EH (cell line): ENCODE measurements around the gene PDSS2.
"Not testable (repeated sequence)": the region's sequence is repeated elsewhere in the genome, so short reads cannot be mapped to it uniquely, and the experiment has no call there.

Source experiments
- DNase-seq: peaks from one replicate; pipeline ENCODE4 v3.0.0-alpha.2; 2015; ENCODE audit warnings: low read depth

PDSS2 gene

DNA sequence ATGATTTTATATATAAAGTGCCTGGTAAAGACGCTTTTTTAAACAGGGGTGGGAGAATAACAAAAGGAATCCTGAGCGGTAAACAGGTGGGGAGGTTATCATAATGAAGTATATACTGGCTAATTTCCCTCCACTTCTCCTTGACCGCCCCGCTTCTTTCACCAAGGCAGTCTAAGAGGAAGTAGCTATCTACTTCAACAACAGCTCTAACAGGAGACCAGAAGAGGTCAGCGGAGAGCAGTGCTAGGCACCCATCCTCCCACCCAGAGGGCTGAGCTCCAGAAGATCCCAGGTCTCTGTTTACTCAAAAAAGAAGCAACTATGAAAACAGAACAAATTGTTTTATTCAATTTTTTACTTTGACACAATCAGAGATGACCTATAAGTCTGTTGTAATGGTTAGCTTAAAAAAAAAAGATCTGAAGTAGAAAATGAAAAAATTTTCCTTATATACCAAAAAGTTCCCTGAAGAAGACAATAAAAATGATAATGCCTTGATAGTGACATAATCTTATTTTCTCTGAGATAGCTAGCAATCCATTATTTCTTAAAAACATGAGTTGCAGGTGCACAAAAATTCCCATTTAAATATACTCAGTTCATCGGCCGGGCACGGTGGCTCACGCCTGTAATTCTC is 141.1 kb downstream of the PDSS2 start:
- peak; percentile 73 for DNase-seq

DNA sequence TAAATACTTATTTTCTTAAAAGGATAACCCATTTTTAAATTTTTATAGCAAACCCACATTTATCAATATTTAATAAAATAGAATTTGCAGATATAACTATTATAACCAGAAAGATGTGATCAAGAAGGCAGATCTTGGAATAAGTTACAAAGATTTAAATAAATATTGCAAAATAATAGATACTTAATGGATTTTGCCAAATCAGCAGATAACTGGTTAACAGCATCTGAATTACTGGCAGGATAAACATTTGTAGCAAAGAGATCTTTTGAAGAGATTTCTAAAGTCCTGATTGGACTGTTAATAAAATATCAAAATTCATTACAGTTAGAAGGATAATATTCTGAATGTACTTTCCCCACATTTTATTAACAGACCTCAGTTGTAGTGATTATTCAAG is 144.2 kb downstream of the PDSS2 start:
- DNase-seq: no peak

DNA sequence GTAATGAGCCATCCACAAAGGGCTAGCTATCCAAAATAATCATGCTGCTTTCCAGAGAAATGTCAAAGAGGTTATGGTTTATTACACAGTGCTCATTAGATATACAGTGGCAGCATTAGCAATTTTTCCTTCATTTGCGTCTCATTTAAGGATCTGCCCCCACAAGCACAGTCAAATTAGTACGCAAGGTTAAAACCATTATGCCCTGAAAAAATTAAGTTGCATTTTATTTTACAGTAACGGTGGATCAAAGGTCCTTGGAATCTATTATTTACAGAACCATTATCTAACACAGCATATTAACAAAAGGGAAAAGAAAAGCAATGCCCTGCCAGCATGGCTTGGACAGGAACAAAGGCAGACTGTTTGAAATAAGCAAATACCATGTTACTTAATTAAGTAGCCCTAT is 144.8 kb downstream of the PDSS2 start:
- DNase-seq: no peak

DNA sequence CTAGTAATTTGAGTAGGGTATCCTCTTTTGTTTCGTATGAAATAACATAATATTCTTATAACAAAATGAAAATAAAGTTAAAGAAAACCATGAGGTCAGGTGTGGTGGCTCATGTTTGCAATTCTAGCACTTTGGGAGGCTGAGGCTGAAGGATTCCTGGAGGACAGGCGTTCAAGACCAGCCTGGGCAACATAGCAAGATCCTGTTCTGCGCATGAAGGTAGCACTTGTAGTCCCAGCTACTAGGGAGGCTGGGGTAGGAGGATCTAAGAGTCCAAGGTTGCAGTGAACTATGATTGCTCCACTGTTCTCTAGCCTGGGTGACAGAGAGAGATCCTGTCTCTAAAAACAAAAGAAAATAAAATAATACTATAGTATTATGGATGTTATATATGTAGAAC is 145.6 kb downstream of the PDSS2 start:
- DNase-seq: no peak

DNA sequence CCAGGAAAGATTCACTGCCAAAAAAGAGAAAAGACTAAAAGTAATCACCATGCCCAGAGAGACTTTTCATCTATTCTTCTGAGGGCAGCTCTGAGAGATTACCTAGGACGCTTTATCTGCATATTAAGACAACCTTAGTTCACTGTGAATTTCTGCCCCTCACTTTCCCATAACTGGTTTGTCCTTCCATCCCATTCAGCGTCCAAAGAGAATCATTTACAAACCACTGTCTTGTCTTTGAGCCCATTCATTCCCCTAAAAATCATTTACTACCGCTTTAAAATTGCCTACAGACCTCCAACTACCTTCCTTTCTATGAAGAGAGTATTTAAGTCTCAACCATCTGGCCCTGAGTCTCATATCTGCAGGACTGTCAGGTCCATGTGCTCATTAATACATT is 149.0 kb downstream of the PDSS2 start:
- no peak for DNase-seq

DNA sequence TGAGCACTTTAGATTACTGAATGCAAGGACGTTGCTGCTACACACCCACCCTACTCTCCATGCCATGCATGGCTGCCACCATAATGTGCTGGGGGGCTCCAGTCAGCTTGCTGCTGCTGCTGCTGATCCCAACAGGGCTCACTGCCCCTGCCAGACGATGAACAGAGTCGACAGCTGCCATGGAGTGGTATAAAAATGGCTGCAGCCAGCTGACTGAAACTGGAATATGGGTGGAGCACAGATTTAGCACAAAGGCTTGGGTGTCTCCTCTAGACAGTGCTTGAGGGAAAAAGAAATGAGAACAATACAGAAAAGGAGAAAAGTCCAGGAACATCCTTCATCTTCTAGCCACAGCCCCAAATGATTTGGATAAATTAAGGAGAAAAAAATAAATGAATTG is 150.7 kb downstream of the PDSS2 start:
- DNase-seq: no peak

DNA sequence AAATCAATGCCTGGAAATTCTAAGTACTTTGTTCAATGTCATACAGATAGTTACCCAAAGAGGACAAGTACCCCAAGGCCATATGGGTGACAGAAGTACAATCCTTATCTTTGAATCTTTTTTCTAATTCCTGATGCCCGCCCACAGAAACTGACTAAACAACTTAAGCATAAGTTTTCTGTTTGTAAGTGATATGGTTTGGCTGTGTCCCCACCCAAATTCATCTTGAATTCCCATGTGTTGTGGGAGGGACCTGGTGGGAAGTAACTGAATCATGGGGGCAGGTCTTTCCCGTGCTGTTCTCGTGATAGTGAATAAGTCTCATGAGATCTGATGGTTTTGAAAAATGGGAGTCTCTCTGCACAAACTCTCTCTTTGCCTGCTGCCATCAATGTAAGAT is 153.4 kb downstream of the PDSS2 start:
- not testable (repeated sequence) for DNase-seq

DNA sequence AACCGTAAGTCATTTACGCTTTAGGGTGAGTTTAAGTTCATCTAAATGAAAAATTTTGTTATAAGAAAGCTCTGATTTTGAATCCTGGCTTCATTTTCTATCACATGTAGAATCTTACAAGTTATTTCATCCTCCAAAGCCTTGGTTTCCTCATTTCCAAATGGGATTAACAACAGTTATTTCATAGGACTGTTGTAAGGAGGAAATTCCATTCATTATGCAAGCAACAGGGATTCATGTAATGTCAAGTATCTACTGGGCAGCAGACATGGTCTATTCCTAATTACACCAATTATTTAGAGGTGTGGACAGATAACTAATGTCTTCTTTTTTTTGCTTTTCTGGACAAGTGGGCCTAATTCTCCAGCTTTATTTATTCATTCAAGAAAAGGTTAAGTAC is 154.0 kb downstream of the PDSS2 start:
- DNase-seq: peak; percentile 18

DNA sequence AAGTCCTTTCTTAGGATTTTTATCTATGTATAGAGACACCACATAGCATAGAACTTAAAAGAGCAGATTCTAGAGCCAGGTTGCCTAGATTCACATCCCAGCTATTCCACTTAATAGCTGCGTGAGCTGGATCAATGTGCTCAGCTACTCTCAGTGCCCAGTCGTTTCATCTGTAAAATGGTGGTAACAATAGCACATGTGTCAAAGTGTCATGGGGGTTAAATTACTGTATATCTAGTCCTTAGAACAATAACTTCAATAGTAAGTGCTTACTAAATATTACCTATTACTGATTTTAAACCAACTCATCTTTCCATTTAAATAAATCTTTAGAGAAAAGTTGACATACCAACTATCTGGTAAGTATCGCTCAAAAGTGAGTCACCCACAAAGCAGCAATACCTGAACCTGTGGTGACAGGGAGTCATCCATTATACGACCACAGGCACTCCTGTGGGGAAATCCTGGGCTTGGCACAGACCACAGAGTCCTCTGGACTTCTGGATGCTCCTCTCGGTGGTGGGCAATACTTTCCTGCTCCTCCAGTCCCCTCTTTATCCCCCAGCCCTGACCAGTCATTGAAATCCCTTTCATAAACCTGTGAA is 154.8 kb downstream of the PDSS2 start:
- DNase-seq: peak; percentile 16

DNA sequence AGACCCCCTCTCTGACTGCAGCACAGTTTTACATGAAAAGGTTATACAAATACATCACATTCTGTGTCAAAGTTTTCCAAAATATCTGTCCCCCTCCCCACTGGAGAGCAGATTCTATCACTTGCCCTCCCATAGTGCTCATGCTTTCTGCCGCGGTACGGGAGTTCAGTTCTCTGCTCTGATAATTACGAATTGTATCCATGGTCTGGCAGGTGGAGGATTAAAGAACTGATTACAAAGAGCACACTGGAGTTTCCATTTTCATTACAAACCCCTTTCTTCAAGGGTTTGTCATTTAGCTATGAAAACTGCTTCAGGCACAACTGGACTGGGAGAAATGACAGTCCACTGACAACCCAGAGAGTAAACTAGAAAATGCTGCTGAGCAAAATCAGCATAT is 166.0 kb downstream of the PDSS2 start:
- no peak for DNase-seq

DNA sequence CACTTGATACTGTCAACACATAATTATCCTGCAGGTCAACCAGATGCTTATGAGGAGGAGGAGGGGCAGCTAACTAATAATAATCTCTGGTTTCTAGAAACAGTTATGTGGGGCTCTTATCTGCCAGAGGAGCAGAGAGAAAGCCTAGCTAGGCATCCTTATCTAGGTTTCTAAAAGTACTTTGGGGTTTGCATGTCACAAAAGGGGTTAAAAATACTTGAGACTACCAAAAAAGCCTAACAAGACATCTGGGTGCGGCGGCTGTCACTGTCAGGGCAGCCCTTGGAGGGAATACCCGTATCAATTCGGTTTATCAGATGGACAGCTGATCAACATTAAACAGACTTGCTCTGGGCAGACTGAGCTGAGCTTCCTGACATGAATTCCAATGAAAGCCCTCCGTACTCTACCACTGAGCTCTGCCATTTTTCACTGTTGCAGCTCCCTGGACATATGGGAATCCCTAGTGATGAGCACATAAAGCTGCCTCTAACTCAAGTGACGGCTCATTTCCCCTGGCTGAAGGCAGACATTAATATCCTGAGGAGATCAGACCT is 166.6 kb downstream of the PDSS2 start:
- no peak for DNase-seq

DNA sequence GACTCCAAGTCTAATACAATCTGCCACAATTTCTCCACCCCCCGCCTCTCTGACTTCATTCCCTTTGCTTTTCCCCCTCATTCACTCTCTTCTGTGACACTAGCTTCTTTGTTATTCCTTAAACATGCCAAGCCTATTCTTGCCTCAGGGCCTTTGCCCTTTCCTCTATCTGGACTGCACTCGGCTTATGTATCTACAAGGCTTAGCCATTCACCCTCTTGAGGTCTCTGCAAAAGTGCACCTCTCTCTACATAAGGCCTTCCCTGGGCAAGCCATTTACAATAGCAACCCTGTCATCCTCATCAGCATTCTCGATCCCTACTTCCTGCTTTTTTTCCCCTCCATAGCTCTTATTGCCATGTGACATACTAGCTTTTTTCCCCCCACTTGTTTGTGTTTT is 168.9 kb downstream of the PDSS2 start:
- peak; percentile 9 for DNase-seq

DNA sequence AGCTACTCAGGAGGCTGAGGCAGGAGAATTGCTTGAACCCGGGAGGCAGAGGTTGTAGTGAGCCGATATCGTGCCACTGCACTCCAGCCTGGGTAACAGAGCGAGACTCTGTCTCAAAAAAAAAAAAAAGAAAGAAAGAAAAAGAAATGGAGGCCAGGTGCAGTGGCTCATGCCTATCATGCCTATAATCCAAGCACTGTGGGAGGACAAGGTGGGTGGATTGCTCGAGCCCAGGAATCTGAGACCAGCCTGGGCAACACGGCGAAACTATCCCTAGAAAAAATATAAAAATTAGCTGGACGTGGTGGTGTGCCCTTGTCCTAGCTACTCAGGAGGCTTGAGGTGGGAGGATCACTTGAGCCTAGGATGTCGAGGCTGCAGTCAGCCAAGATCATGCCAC is 170.1 kb downstream of the PDSS2 start:
- DNase-seq: not testable (repeated sequence)

DNA sequence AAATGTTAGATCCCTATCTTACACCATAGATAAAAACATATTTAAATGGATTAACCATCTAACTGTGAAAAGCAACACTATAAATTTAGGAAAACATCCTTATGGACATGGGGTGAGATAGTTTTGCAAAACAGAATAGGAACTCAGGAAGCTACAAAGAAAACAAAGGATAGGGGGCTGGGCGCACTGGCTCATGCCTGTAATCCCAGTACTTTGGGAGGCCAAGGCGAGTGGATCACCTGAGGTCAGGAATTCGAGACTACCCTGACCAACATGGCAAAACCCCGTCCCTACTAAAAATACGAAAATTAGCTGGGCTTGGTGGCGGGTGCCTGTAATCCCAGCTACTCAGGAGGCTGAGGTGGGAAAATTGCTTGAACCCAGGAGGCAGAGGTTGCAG is 173.7 kb downstream of the PDSS2 start:
- DNase-seq: not testable (repeated sequence)

DNA sequence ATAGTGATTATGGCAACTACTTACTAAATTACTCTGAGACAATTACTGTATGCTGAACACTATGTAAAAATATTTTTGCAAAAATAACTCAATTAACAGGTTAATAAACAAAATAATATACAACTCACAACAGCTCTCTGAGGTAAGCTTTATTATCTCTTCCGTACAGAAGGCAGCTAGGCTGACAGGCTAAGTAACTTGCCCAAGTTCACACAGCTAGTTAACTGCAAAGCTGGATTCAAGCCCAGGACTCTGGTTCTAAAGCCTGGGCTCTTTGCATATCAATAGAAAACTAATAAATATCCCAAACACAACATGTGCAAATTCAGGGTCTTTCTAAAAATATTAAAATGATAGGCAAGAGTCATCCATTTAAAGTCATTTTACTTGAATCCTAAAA is 174.6 kb downstream of the PDSS2 start:
- no peak for DNase-seq

DNA sequence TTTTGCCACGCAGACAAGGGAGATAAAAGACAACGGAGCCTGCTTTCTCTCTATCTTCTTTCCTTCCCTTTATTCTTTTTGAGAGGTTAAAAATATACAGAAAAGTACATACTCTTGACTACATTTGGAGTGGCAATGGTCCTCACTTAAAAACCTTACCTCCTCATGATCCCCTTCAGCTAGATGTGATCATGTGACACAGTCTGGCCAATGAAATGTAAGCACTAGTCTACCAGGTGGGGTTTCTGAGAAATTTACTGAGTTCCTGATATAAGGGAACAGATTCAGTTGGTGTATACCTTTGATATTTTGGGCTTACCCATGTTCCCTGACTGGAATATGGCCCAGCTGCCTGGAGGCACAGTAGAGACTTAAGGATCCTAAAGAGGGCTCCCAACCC is 178.6 kb downstream of the PDSS2 start:
- DNase-seq: no peak

DNA sequence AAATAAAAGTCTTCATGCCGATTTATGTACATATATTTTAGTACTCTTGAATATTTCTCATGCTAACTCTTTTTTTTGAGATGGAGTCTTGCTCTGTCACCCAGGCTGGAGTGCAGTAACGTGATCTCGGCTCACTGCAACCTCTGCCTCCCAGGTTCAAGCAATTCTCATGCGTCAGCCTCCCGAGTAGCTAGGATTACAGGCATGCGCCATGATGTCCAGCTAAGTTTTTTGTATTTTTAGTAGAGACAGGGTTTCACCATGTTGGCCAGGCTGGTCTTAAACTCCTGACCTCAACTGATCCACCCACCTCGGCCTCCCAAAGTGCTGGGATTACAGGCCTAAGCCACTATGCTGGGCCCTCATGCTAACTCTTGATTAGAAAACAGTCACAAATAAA is 179.4 kb downstream of the PDSS2 start:
- DNase-seq: not testable (repeated sequence)

DNA sequence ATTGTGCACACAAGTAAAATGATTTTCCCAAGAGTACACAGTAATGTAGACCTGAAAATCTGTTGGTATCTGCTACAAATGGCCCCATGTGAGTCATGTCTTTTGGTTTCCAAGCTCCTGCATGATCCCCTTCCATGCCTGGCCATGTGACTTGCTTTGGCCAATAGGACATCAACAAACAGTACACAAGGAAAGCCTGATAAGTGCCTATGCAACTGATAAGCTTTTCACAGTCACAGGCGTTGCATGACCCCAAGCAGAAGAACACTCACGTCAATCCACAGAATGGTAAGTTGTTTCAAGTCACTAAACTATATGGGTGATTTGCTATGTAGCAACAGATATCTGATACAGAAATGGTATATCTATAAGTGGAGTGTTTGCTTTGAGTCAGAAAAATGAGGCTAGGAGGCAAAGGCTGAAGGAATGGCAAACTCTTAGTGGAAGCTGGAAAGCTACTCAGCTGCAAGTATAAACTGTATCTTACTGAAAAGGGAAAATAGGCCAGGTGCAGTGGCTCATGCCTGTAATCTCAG is 184.0 kb downstream of the PDSS2 start:
- DNase-seq: peak; percentile 10

DNA sequence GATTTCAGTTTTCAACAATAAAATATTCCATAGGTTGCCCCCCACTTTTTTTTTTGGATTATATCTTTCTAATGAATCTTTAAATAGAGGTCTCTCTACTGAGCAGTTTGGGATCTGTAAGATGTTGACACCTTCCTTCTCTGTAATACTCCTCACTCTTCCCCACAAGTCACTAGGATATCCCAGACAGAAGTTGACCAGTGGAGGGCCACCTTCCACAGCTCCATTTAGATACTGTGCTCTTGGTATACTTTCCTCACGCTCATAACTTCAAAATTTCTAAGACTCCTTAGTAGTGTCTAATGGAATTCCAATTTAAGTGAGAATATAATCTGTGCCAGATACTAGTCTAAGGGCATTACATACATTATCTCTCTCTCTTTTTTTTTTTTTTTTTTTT is 185.1 kb downstream of the PDSS2 start:
- DNase-seq: no peak

DNA sequence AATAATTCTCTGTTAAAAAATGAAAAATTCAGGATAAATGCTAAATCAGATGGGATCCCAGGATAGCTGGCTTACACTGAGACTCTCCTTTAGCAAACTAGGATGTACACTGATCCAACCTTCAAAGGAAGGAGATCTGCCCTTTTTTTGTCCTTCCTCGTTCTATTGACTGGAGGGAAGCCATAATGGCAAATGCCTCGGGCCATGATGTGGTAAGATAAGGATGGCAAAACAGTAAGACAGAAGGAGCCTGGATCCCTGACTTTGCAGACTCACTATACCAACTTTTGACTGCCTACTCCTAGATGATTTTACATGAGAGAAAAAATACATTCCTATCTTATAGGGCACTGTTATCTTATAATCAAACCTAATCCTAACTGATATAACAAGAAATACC is 187.1 kb downstream of the PDSS2 start:
- peak; percentile 5 for DNase-seq

DNA sequence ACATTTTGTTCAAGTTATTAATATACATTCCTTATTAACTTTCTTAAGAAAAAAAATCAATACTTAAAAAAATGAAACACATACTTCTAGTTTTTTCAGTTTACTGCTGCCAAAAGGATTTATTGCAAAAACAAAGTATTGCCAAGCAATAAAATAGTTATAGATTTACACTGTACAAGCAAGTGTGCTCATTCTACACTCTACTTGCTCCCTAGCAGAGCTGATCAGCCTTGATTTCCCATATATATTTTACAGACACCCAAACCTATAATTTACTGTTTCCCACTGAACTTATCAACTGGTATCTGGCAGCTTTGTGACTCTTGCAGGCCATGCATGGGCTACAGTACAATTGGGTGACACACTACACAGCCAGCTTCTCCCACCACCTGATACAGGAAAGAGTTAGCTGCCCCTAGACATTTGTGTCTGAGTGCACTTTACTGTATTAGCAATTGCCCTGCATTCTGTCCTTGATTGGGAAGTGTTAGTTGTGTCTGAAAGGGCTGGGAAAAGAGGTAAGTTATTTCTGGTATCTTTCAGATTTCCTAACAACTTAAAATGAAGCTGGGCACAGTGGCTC is 188.1 kb downstream of the PDSS2 start:
- no peak for DNase-seq

DNA sequence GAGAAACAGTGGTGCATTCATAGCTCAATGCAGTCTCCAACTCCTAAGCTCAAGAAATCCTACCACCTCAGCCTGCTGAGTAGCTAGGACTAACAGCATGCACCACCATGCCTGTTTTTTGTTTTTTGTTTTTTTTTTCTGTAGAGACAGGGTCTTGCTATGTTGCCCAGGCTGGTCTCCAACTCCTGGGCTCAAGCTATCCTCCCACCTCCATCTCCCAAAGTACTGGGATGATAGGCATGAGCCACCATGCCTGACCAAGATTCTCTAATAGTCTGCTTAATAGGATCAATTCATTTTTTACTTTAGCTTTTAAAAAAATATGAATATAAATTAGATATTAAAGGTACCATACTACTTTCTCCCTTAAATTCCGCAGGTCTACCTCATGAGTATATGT is 191.7 kb downstream of the PDSS2 start:
- no peak for DNase-seq

DNA sequence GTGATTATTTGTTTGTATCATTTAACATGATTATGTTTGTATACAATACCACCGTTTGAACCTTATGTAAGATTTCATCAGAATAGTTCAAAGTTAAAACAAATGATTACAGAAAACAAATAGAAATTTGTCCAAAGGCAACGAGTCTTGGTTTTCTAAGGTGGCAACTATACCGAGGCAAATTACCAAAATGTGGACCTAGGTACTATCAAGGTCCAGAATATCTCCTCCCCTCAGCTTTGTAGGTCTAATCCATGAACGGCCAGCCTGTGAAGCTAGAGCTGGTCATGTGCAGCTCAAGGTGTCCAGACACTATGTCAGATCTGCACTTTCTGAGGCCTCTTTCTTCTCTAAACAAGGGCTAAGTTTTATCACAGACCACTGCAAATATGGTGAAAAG is 192.4 kb downstream of the PDSS2 start:
- DNase-seq: no peak
